ENCODE data around the gene SLC25A25.
"Not testable (repeated sequence)": the region's sequence is repeated elsewhere in the genome, so short reads cannot be mapped to it uniquely, and the experiment has no call there.

SLC25A25 gene

DNA sequence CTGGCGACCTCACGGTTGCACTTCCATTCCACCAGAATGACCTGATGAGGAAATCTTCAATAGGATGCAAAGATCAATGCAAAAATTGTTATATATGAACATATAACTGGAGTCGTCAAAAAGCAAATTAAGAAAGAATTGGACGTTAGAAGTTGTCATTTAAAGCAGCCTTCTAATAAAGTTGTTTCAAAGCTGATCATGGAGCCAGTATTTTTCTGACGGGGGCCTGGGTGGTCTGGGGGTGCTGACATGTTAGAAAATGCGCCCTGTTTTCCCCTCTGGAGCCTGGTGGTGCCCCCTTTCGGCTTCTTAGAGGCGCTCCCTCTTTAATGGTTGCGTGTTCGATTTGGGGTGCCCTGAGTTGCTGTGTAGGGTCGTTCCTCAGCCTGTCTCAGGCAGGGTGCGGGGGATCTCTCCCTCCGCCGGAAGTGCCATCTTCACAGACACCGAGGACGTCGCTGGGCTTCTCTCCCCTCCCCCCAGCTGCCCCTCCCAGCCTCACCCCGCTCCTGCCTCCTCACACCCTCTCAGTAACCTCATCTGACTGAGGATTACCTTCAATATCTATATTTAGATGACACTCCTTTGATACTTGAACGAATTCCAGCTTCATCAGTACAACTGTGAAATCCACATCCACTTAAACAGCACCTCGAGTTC lies 41.1 kb downstream of the SLC25A25 start:
- no peak for DNase-seq (ENCODE audit: low read depth)

DNA sequence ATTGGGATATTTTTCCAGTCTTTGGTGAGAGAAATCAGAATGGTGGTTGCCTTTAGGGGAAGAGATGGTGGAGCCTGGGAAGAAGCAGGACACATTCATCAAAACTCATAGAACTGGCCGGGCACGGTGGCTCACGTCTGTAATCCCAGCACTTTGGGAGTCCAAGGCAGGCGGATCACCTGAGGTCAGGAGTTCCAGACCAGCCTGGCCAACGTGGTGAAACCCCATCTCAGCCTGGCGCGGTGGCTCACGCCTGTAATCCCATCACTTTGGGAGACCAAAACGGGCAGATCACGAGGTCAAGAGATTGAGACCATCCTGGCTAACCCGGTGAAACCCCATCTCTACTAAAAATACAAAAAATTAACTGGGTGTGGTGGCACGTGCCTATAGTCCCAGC lies 43.7 kb downstream of the SLC25A25 start:
- not testable (repeated sequence) for DNase-seq (ENCODE audit: low read depth)

DNA sequence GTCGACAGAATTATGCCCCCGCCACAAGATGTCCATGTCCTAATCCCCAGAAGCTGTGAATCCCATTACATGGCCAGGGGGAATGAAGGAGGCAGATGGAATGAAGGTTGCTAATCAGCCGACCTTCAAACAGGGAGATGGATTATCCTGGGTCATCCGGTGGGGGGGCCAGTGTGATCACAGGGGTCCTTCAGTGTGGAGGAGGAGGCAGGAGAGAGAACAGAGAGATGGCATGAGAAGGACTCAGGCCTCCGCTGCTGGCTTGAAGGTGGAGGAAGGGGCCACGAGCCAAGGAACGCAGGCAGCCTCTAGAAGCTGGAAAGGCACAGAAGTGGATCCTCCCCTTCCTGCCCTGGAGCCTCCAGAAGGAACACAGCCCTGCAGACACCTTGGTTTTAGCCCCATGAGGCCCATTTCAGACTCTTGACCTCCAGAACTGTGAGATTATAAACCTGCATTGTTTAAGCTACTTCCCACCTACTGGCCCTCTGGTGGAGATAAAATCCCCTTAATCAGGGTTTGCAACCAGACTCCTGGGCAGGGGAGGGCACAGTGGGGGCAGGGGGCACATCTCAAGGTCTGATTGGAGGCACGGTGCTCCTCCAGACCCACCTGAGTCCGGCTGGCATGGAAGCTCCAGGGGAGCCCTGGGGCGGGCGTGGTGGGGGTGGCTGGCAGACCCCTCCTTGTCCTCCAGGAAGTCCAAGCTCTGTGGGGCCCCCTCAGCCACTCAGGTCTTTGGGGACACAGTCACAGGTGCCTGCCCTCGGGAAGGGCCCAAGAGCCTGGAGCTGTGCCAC lies 45.7 kb downstream of the SLC25A25 start:
- DNase-seq (ENCODE audit: low read depth) = no peak

DNA sequence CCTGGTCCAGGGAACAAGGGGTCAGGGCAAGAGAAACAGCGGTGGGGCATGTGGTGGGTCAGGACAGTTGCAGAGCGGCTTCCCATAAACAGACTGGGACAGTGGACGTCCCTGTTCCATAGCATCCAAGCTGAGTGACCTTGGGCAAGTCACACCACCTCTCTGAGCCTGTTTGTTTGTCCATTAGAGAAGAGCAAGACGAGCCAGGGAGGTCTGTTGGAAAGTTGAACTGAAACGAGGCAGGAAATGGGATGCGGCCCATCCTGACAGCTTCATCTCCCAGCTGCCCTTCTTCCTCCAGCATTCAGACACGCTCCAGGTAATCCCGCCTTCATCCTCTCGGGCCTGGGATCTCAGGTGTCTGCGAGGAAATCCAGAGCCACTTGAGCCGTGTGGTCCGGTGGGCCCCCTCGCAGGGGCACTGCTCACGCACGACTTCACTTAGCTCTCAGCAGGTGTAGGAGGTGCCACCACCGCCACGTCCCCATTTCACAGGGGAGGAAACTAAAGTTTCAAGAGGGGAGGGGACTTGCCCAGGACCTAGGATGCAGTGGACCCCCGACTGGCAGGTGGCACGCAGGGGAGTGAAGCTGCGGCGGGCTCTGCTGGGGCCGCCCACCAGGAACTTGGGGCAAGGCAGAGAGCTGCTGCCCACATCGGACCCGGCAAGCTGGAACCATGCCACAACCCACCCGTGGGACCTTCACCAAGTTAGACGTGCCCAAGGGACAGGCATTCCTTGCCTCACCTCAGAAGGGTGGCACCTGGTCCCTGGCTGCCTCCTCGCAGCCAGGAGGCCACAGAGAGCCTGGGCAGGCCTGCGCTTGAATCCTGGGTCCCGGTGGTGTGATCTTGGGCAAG lies 46.5 kb downstream of the SLC25A25 start:
- DNase-seq (ENCODE audit: low read depth) = no peak

DNA sequence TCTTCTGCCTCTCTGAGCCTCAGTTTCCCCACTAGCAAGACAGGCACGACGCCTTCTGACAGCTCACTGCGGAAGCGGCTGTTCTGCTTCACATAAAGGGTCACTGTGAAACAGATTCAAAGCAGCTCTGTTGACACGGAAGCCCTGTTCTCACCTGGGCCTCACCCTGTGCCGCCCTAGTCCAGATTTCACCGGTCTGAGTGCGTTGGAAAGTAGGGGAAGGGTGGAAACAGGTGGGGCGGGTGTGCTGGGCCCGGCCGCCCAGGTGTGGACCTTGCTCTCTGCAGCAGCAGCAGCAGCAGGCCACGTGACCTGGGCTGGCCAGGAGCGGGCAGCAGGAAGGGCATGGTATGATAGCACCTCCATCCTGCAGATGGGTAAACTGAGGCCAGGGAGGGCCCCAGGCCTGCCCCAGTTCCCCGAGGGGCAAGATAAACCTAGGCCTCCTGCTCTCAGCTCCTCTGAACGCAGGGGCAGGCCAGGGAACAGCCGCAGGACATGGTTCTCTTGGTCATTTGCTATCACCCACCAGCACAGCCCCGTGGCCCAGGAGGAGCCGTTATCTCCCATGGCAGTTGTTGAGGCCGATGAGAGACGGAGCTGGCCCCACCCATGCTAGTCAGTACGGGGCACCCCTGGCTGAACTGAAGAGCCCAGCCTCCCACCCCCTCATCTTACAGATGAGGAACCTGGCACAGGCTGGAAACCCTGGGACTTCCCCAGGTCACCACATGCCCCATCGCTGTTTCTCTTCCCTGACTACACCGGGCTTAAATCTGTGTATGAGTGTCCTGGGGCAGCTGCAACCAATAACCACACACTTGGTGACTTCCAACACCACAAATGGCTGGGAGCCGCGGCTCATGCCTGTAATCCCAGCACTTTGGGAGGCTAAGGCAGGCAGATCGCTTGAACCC lies 47.4 kb downstream of the SLC25A25 start:
- DNase-seq (ENCODE audit: low read depth) = no peak

DNA sequence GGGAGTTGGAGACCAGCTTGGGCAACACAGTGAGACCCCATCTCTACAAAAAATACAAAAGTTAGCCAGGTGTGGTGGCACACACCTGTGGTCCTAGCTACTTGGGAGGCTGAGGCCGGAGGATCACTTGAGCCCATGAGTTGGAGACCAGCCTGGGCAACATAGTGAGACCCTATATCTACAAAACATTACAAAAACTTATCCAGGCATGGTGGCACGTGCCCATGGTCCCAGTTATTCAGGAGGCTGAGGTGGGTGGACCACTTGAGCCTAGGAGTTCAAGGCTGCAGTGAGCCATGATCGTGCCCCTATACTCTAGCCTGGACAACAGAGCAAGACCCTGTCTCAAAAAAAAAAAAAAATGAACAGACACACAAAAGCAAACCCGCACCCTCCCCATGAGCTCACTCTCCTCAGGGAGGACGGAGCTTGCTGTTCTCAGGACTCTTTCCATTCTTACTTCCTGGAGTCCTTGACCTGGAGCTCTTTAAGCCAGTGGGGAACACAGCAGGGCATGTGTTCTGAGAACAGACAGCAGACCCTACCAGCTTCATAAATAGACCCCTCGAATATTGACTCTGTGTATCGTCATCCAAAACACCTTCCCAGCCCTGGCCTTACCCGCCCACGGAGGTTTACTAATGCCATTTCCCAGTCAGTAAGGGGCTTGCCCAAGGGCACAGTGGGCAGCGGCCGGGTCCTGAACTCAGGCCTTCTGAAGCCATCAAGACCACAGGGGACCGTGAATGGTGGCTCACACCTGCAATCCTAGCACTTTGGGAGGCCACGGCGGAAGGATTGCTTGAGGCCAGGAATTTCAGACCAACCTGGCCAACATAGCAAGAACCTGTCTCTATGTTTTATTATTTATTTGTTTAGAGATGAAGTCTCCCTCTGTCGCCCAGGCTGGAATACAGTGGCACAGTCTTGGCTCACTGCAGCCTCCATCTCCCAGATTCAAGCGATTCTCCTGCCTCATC lies 48.4 kb downstream of the SLC25A25 start:
- no peak for DNase-seq (ENCODE audit: low read depth)

DNA sequence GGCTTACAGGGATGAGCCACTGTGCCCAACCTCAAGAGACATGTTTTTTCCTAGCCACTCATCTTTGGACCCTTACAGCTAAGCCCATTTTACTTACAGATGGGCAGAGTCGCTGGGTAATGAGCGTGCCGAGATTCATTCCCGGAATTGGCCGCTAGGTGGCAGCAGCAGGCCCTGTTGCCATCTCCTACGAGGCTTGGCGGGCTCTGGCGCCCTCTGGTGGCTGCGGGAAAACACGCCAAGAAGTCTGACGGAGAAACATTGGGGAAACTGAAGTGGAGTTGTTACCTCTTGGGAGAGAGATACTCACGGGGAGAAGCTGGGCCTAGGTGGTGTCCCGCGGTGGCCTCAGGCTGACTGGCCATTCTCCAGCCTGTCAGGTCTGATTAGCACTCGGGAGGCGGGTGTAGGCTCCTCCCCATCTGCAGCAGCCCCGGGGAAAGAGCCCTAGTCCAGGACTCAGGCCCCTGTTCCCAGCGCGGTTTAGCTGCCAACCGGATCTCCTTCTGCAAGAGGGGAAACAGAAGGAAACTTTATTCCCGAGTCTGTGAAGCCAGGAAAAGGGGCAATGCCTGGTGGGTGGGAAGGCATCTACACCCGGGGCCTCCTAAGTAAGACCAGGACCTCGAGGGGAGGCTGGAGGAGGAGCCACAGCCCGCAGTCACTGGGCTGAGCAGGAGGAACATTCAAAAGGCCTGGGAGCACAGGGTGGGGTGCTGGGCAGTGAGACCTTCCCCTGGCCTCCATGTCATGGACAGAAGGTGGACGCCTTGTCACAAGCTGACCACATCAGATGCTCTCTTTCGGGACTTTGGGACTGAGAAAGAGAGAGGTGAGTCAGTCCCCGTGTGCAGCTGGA lies 49.8 kb downstream of the SLC25A25 start:
- peak; percentile 95 for DNase-seq (ENCODE audit: low read depth)

DNA sequence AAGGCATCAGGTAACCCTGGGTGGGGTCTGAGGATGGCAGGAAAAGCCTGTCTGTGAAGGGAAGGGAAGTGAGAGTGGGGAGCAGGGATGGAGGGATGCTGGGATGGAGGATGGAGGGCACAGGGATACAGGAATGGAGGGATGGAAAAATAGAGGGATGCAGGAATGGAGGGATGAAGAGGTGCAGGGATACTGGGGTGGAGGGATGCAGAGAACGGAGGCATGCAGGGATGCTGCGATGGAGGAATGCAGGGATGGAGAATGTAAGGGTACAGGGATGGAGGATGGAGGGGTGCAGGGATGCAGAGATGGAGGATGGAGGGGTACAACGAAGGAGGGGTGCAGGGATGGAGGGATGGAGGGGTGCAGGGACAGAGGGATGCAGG lies 50.4 kb downstream of the SLC25A25 start:
- DNase-seq (ENCODE audit: low read depth) = no peak

DNA sequence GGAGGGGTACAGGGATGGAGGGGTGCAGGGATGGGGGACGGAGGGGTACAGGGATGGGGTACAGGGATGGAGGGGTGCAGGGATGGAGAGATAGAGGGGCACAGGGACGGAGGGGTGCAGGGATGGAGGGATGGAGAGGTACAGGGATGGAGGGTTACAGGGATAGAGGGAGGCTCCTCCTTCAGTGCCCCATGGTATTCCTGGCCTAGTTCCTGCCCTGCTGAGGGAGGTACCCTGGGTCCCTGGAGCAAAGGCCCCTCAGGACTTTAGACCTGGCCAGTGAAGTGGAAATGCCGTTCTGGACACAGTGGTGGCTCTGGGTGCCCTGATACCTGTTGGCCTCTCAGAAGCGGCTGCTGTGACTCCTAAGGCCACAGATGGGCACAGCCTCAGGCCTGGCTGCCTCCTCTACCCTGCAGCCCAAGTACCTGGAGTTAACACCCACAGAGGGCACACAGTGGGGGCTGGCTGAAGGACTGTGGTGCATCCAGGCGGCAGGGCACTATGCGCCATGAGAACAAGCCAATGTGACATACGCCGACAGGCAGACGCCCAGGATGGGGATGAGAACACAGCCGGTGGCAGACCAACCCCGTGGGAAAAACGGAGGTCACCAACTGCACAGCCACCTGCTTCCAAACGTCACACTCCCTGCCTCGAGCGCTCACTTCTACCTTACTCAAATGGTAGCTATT lies 51.1 kb downstream of the SLC25A25 start:
- DNase-seq (ENCODE audit: low read depth) = no peak

DNA sequence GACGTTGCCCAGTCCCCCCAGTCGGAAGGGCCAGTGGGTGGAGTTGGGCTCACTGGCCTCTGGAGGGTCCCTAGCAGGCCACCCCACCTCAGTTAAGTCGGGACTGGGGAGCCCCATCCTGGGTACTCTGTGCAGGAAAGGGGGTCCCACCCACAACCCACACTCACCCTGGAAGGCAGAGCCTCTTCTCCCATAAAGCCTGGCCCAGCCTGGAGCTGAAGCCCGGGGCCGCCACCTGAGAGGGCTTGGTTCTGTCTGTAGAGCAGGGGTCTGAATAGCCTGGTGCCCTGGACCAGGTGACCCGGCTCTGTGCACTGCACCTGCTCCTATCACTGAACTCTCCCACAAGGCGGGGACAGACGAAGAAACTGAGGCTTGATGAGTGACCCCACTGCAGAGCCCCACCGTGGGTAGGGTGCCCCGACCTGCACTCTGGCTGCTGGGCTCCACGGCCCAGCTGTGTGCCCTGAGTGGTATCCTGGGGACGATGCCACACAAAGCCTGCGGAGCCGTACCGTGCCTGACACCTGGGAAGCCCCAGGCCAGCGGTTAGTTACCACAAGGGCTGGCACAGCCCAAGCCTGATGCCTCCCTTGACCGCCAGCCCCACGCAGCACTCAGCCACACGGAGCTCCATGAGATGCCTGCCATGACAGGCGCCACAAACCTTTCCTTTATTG lies 52.2 kb downstream of the SLC25A25 start:
- no peak for DNase-seq (ENCODE audit: low read depth)

DNA sequence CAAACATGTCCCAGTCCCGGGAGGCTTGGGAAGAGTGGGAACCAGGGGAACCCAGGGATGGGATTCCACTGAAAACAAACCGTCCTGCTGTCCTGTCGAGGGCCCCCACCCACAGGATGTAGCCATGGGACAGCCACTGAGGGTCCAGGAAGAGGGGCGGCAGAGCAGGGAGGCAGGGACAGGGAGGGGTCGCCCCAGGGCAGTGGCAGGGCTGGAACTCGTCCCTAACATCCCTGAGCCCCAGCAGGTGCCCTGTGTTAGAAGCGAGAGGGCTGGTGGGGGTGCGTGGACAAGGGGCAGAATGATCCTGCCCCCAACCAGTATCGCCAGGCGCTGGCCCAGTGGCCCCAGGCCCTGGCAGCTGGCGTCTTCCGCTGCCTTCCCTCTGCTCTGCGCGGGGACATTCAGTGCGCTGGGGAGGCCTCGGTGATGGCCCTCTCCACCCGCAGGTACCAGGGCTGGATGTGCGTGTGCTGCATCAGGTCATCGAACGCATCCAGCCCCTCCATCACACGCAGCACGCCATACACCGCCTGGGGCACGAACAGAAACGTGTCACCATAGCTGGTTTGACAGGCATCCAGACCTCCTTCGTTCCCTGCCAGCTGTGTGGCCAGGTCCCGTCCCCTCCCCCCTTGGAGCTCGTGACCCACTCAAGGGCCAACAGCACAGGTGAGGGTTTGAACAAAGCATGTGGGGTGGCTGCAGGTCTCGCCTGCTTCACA lies 52.9 kb downstream of the SLC25A25 start:
- DNase-seq (ENCODE audit: low read depth) = no peak

DNA sequence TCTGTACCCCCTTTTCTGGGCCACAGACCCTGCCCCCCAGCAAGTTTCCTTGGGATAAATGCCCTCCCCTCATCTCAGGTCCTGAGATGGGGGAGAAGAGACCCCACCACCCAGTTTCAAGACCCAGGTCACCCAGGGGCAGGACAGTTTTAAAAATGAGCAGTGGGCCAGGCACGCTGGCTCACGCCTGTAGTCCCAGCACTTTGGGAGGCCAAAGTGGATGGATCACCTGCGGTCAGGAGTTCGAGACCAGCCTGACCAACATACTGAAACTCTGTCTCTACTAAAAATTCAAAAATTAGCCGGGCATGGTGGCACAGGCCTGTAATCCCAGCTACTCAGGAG lies 53.4 kb downstream of the SLC25A25 start:
- DNase-seq (ENCODE audit: low read depth) = no peak

DNA sequence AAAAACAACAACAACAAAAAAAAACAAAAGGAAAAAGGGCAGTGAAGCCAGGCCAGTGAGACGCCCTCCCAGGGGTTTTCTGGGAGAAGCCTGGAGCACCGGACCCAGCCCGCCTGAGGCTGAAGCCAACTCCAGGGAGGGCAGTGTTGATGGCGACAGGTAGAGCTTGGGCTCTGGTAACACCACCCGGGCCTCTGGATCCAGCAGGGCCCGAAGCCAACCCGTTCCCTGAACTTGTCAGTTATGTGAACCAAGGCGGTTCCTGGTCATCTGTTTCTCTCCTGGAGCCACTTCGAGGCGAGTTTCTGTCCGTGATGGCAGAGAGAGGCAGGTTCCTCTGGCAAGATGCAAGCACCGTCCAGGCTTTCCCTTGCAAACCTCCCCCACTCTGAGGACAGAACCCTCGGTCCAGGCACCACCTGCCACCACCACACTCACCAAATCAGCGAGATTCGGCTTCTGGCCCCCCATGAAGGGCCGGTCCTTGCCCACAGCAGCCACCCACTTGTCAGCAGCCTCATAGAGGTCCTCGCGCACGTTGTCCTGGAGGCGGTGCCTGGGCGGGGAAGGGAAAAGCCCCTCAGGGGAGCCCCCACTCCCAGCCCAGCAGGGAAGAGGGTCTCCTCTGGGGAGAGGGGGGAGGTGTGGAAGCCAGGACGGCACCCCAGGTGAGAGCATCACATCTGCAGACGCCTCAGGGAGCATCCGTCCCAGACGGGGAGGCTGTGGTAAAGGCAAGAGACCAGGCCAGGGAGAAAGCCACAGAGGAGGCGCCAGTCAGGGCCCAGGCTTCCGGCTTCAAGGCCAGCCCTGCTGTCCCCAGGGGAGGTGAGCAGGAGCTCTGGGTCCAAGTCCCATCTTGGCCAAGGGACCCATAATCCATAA lies 54.1 kb downstream of the SLC25A25 start:
- no peak for DNase-seq (ENCODE audit: low read depth)

DNA sequence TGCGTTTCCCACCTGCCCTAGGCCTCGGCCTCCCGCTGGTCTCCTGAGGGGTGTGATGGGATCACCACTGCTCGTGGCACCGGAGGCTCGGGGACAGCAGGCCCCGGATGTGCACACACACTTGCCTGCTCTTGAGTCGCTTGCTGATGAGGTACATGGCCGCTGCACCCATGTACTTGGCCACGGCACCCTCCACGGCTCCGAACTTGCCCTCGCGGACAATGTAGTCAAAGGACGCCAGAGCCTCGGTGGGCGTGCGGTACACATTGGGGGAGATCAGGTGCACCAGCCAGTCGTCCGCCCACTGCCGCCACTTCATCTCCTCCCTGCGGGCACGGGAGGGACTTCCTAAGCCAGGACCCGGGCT lies 54.8 kb downstream of the SLC25A25 start:
- DNase-seq (ENCODE audit: low read depth) = no peak

DNA sequence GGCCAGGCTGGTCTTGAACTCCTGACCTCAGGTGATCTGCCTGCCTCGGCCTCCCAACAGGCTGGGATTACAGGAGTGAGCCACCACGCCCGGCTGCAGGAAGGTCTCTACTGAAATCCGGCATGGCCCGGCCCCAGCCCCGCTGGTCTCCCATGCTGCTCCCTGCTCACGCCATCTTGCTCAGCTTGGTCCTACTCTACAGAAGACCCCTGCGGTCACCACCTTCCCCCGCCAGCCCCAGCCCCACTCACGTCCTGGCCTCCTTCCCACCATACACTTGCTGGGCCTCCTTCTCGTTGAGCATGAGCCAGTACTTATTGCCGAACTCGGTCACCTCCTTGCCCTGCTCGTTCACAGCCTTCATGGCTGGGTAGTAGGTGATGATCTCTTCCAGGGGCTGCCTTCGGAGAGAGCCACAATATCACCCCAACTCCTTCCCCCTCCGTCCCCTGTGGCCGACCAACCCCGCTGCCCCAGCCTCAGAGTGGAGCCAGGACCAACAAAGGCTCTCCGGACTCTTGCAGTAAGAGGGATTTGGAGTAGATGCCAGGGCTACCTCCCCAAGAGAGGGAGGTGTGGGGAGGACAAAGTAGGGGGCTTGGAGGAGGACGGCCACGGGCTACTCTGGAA lies 55.5 kb downstream of the SLC25A25 start:
- DNase-seq (ENCODE audit: low read depth) = no peak

DNA sequence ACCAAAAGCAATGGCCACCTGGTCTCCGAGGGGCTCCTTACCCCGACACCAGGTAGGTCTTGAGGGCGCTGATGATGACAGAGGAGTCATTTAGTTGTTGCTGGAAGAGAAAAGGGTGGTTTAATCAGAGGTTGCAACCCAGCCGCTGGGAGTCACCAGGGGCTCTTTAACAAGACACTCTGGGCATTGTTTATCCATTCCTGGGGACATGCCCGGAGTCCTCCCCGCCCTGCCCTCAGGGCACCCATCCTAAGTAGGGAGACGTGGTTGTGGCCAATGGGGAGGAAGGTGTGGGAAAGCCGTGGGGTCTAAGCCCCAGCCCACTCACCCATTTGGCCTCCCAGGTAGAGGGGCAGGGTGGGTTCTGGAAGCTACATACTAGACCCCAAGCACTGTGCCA lies 56.4 kb downstream of the SLC25A25 start:
- DNase-seq (ENCODE audit: low read depth) = no peak
